ENCODE measurements around the gene STXBP4.

The STXBP4 gene

DNA sequence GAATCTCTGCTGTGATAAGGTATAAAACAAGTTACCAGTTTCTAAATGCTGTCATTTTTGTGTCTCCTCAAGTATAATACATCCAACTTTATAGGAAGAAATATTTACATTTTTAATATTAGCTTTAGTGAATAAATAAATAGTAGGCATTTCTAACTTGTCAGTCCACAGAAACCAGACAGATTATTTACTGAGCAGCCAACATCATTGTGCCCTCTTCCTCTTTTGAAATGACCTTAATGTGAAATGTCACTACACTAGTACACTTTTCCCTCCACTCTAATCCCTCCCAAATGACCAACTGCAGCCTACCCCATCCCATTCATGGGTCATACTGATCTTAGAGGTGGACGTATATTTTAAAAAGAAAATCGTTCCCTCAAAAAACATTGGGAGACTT is 9.2 kb downstream of the STXBP4 start:
- TF ChIP-seq, protein P1, sequence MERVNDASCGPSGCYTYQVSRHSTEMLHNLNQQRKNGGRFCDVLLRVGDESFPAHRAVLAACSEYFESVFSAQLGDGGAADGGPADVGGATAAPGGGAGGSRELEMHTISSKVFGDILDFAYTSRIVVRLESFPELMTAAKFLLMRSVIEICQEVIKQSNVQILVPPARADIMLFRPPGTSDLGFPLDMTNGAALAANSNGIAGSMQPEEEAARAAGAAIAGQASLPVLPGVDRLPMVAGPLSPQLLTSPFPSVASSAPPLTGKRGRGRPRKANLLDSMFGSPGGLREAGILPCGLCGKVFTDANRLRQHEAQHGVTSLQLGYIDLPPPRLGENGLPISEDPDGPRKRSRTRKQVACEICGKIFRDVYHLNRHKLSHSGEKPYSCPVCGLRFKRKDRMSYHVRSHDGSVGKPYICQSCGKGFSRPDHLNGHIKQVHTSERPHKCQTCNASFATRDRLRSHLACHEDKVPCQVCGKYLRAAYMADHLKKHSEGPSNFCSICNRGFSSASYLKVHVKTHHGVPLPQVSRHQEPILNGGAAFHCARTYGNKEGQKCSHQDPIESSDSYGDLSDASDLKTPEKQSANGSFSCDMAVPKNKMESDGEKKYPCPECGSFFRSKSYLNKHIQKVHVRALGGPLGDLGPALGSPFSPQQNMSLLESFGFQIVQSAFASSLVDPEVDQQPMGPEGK (CRISPR knock-in tag; IDR thresholded peaks at IDR 0.05; ENCODE audit: borderline replicate concordance): no peak
- no peak for TF ChIP-seq ZNF8 (CRISPR knock-in tag; IDR thresholded peaks at IDR 0.05)
- TF ChIP-seq ZFP3 (CRISPR knock-in tag; IDR thresholded peaks at IDR 0.05): no peak
- no peak for TF ChIP-seq ZNF70 (CRISPR knock-in tag; IDR thresholded peaks at IDR 0.05)
- TF ChIP-seq ZNF565 (CRISPR knock-in tag; conservative IDR thresholded peaks at IDR 0.05; ENCODE audit: low read depth): no peak
- no peak for ATAC-seq

DNA sequence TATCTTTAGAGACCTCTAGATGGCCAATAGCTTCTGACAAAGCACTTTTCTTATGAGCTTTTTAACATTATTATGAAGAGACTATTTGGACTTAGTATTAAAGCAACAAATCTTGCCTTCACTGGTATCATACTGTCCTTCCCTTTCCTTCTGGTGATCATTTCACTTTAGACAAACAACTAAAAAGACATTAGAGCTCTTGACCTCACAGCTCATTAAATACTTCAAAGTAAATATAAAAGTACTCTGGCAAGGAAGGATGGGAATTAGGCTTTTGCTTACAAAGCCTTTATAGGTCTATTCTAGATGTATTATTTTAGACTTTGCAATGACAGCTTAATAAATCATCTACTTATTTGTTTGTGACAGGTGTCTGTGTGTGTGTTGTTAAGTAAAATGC is 11.1 kb downstream of the STXBP4 start:
- no peak for ATAC-seq
- TF ChIP-seq ESRRG (CRISPR knock-in tag; IDR thresholded peaks at IDR 0.05) (no peak), ISL1 (CRISPR knock-in tag; IDR thresholded peaks at IDR 0.05) (no peak), ZNF565 (CRISPR knock-in tag; conservative IDR thresholded peaks at IDR 0.05; ENCODE audit: low read depth) (no peak), TOX (CRISPR knock-in tag; IDR thresholded peaks at IDR 0.05; ENCODE audit: borderline replicate concordance) (no peak), GLIS3 (CRISPR knock-in tag; IDR thresholded peaks at IDR 0.05) (no peak), ZNF8 (CRISPR knock-in tag; IDR thresholded peaks at IDR 0.05) (no peak), RARB (CRISPR knock-in tag; IDR thresholded peaks at IDR 0.05) (no peak), ZC3H10 (CRISPR knock-in tag; IDR thresholded peaks at IDR 0.05) (no peak), BACH2 (CRISPR knock-in tag; IDR thresholded peaks at IDR 0.05; ENCODE audit: borderline replicate concordance) (no peak), ZNF70 (CRISPR knock-in tag; IDR thresholded peaks at IDR 0.05) (no peak), OSR1 (CRISPR knock-in tag; IDR thresholded peaks at IDR 0.05) (no peak), ZFP30 (CRISPR knock-in tag; IDR thresholded peaks at IDR 0.05) (no peak), ARNTL (CRISPR knock-in tag; IDR thresholded peaks at IDR 0.05; ENCODE audit: borderline replicate concordance, low read depth) (no peak), ZFP3 (CRISPR knock-in tag; IDR thresholded peaks at IDR 0.05) (no peak)
- TF ChIP-seq, protein P2, sequence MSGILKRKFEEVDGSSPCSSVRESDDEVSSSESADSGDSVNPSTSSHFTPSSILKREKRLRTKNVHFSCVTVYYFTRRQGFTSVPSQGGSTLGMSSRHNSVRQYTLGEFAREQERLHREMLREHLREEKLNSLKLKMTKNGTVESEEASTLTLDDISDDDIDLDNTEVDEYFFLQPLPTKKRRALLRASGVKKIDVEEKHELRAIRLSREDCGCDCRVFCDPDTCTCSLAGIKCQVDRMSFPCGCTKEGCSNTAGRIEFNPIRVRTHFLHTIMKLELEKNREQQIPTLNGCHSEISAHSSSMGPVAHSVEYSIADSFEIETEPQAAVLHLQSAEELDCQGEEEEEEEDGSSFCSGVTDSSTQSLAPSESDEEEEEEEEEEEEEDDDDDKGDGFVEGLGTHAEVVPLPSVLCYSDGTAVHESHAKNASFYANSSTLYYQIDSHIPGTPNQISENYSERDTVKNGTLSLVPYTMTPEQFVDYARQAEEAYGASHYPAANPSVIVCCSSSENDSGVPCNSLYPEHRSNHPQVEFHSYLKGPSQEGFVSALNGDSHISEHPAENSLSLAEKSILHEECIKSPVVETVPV (CRISPR knock-in tag; IDR thresholded peaks at IDR 0.05): no peak
- TF ChIP-seq, protein P3, sequence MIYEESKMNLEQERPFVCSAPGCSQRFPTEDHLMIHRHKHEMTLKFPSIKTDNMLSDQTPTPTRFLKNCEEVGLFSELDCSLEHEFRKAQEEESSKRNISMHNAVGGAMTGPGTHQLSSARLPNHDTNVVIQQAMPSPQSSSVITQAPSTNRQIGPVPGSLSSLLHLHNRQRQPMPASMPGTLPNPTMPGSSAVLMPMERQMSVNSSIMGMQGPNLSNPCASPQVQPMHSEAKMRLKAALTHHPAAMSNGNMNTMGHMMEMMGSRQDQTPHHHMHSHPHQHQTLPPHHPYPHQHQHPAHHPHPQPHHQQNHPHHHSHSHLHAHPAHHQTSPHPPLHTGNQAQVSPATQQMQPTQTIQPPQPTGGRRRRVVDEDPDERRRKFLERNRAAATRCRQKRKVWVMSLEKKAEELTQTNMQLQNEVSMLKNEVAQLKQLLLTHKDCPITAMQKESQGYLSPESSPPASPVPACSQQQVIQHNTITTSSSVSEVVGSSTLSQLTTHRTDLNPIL (CRISPR knock-in tag; IDR thresholded peaks at IDR 0.05; ENCODE audit: low read depth): no peak
- TF ChIP-seq, protein P4, sequence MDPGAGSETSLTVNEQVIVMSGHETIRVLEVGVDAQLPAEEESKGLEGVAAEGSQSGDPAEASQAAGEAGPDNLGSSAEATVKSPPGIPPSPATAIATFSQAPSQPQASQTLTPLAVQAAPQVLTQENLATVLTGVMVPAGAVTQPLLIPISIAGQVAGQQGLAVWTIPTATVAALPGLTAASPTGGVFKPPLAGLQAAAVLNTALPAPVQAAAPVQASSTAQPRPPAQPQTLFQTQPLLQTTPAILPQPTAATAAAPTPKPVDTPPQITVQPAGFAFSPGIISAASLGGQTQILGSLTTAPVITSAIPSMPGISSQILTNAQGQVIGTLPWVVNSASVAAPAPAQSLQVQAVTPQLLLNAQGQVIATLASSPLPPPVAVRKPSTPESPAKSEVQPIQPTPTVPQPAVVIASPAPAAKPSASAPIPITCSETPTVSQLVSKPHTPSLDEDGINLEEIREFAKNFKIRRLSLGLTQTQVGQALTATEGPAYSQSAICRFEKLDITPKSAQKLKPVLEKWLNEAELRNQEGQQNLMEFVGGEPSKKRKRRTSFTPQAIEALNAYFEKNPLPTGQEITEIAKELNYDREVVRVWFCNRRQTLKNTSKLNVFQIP (CRISPR knock-in tag; IDR thresholded peaks at IDR 0.05; ENCODE audit: borderline replicate concordance, low read depth): no peak

DNA sequence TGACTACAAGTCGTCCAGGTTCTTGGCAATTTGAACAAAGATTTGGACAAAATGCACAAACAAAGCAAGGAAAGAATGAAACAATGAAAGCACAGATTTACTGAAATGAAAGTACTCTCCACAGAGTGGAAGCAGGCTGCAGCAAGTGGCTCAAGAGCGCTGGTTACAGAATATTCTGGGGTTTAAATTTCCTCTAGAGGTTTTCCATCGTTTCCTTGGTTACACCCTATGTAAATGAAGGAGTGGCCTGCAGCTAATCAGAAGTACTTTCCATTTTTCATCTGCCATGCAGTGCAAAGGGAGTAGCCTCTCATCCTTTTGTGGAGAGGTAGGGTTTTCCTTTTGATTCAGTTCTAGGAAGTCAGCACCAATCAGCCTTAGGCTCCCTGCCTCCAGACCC is 11.8 kb downstream of the STXBP4 start:
- no peak for ATAC-seq
- TF ChIP-seq ZNF565 (CRISPR knock-in tag; conservative IDR thresholded peaks at IDR 0.05; ENCODE audit: low read depth): no peak
- TF ChIP-seq ZFP30 (CRISPR knock-in tag; IDR thresholded peaks at IDR 0.05): no peak
- no peak for TF ChIP-seq TOX (CRISPR knock-in tag; IDR thresholded peaks at IDR 0.05; ENCODE audit: borderline replicate concordance)
- TF ChIP-seq, protein P1 (CRISPR knock-in tag; IDR thresholded peaks at IDR 0.05; ENCODE audit: borderline replicate concordance): no peak
- TF ChIP-seq, protein P2 (CRISPR knock-in tag; IDR thresholded peaks at IDR 0.05): no peak
- TF ChIP-seq, protein P4 (CRISPR knock-in tag; IDR thresholded peaks at IDR 0.05; ENCODE audit: borderline replicate concordance, low read depth): no peak
- no peak for TF ChIP-seq ARNTL (CRISPR knock-in tag; IDR thresholded peaks at IDR 0.05; ENCODE audit: borderline replicate concordance, low read depth)
- TF ChIP-seq ZFP3 (CRISPR knock-in tag; IDR thresholded peaks at IDR 0.05): no peak
- no peak for TF ChIP-seq CSDC2 (CRISPR knock-in tag; IDR thresholded peaks at IDR 0.05)
- no peak for TF ChIP-seq ZC3H10 (CRISPR knock-in tag; IDR thresholded peaks at IDR 0.05)
- no peak for TF ChIP-seq RARB (CRISPR knock-in tag; IDR thresholded peaks at IDR 0.05)
- TF ChIP-seq BACH2 (CRISPR knock-in tag; IDR thresholded peaks at IDR 0.05; ENCODE audit: borderline replicate concordance): no peak
- no peak for TF ChIP-seq ZNF70 (CRISPR knock-in tag; IDR thresholded peaks at IDR 0.05)
- no peak for TF ChIP-seq ISL1 (CRISPR knock-in tag; IDR thresholded peaks at IDR 0.05)
- no peak for TF ChIP-seq ESRRG (CRISPR knock-in tag; IDR thresholded peaks at IDR 0.05)
- TF ChIP-seq, protein P5, sequence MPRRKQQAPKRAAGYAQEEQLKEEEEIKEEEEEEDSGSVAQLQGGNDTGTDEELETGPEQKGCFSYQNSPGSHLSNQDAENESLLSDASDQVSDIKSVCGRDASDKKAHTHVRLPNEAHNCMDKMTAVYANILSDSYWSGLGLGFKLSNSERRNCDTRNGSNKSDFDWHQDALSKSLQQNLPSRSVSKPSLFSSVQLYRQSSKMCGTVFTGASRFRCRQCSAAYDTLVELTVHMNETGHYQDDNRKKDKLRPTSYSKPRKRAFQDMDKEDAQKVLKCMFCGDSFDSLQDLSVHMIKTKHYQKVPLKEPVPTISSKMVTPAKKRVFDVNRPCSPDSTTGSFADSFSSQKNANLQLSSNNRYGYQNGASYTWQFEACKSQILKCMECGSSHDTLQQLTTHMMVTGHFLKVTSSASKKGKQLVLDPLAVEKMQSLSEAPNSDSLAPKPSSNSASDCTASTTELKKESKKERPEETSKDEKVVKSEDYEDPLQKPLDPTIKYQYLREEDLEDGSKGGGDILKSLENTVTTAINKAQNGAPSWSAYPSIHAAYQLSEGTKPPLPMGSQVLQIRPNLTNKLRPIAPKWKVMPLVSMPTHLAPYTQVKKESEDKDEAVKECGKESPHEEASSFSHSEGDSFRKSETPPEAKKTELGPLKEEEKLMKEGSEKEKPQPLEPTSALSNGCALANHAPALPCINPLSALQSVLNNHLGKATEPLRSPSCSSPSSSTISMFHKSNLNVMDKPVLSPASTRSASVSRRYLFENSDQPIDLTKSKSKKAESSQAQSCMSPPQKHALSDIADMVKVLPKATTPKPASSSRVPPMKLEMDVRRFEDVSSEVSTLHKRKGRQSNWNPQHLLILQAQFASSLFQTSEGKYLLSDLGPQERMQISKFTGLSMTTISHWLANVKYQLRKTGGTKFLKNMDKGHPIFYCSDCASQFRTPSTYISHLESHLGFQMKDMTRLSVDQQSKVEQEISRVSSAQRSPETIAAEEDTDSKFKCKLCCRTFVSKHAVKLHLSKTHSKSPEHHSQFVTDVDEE (CRISPR knock-in tag; IDR thresholded peaks at IDR 0.05): no peak
- TF ChIP-seq OSR1 (CRISPR knock-in tag; IDR thresholded peaks at IDR 0.05): no peak
